DLD1 (cell line): ENCODE results near the gene PYCR2.

ENCODE experiments used
- in situ Hi-C: cut with HindIII; loops from 2 replicates; pipeline ENCODE4 v1.10.0; 2017; ENCODE audit warnings: low sequenced_read_pairs

PYCR2 gene

GRCh38 chr1:225921734-225922709, 2.0 kb downstream of the PYCR2 start:
- in situ Hi-C loops: no loop called here

- in situ Hi-C loops: no loop called here
These were observed 4.1 kb downstream of the PYCR2 start for GRCh38 chr1:225919906-225920305.

- in situ Hi-C loops: no loop called here
These were observed 5.8 kb downstream of the PYCR2 start for GRCh38 chr1:225918280-225918679.

- in situ Hi-C loops: no loop called here
These were observed 6.5 kb downstream of the PYCR2 start for GRCh38 chr1:225917536-225917935.

GRCh38 chr1:225917101-225917500, 6.9 kb downstream of the PYCR2 start:
- in situ Hi-C loops: no loop called here

GRCh38 chr1:225915538-225915991, 8.5 kb downstream of the PYCR2 start:
- in situ Hi-C loops: no loop called here

GRCh38 chr1:225914947-225915346, 9.1 kb downstream of the PYCR2 start:
- in situ Hi-C loops: no loop called here

- in situ Hi-C loops: no loop called here
These were observed 9.7 kb downstream of the PYCR2 start for GRCh38 chr1:225914391-225914790.

- in situ Hi-C loops: no loop called here
These were observed 12.6 kb downstream of the PYCR2 start for GRCh38 chr1:225911191-225912130.

- in situ Hi-C loops: no loop called here
These were observed 14.6 kb downstream of the PYCR2 start for GRCh38 chr1:225909477-225909876.

- in situ Hi-C loops: no loop called here
These were observed 15.3 kb downstream of the PYCR2 start for GRCh38 chr1:225908773-225909172.

- in situ Hi-C loops: no loop called here
These were observed 15.9 kb downstream of the PYCR2 start for GRCh38 chr1:225908013-225908640.

GRCh38 chr1:225907341-225907740, 16.7 kb downstream of the PYCR2 start:
- in situ Hi-C loops: no loop called here

- in situ Hi-C loops: no loop called here
These were observed 17.6 kb downstream of the PYCR2 start for GRCh38 chr1:225906467-225906866.

- in situ Hi-C loops: no loop called here
These were observed 20.4 kb downstream of the PYCR2 start for GRCh38 chr1:225903623-225904022.

- in situ Hi-C loops: no loop called here
These were observed 24.8 kb downstream of the PYCR2 start for GRCh38 chr1:225899044-225899925.

- in situ Hi-C loops: no loop called here
These were observed 26.2 kb downstream of the PYCR2 start for GRCh38 chr1:225897595-225898514.

- in situ Hi-C loops: no loop called here
These were observed 27.0 kb downstream of the PYCR2 start for GRCh38 chr1:225896937-225897549.
